DLD1 (cell line): Measurements from ENCODE around the gene MRPS16.

ENCODE experiments used
- in situ Hi-C: cut with HindIII; loops from 2 replicates; pipeline ENCODE4 v1.10.0; 2017; ENCODE audit warnings: low sequenced_read_pairs

MRPS16 gene

DNA sequence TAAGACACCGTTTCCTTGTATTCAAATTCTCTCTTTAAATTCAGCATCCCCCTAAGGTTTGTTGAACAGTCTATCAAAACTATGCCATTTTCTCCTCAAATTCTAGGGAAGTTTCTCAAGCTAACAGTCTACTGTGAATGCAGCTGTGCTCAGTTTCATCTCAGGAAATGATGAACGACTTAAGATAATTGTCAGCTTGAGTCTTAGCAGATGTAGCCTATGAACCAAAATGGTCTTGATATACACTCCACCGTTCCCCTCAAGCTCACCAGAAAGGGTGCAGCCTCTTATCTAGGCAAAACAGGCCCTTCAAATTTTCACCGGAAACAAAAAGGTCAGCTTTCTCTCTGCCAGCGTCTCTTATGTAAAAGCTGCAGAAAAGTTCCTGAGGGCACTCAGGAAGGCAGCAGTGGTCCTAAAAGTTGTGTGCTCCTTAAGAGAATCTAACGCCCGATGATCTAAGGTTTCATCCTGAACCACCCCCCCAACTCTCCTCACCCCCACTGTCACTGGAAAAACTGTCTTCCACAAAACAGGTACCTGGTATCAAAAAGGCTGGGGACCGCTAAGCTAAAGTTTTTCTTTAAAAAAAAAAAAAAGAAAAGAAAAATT, 7.5 kb downstream of the MRPS16 start:
- in situ Hi-C loops = no loop called here

DNA sequence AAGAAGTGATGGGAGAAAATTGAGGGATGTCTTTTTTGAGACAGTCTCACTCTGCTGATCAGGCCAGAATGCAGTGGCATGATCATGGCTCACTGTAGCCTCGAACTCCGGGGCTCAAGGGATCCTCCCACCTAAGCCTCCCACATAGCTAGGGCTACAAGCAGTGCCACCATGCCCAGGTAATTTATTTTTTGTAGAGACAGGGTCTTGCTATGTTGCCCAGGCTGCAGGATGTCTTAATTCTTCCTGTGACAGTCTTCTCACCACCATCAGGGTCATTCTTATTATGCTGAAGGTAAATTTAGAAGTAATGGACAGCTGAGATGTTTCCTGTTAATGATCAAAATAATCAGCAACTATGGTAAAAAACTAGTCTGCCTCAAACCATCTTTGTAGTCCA, 12.5 kb downstream of the MRPS16 start:
- in situ Hi-C loops = no loop called here

DNA sequence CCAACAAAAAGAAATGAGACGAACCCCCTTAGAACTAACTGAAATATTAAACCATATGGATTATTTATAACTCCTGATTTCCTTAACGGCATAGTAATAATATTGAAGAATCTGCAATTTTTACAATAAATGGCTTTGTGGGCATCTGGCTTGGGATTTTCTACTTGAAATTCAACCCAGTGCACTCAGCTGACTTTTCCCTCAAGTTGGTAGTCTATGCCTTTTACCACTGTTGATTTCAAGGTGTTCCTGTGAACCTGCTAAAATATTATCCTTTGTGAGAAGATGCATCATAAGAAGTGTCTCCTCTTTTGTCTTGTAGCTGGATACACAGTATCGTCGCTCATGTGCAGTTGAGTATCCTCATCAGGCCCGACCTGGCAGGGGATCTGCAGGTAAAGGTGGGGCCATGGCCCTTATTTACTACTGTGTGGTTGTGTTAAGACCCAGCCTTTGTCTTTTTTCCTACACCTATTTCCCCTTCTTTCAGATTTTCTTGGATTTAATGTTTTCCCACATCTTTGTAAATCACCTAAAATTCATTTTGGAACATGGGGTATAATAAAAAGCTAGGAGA, 13.4 kb downstream of the MRPS16 start:
- in situ Hi-C loops = no loop called here

DNA sequence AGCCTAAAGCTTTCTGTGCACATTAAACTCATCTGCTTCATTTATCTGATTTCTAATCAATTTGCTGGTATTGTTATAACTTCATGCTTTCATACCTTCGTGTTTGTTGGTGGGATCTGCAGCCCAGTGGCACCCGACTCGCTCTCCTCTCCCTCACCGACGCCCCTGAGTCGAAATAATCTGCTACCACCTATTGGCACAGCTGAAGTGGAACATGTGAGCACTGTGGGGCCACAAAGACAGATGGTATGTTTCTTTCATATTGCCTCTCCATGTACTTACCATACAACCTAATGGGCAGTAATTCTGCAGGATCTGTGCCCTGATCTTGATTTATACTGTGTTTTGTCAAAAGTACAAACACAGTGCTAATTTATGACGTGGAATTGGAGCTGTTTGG, 17.7 kb downstream of the MRPS16 start:
- in situ Hi-C loops = no loop called here

DNA sequence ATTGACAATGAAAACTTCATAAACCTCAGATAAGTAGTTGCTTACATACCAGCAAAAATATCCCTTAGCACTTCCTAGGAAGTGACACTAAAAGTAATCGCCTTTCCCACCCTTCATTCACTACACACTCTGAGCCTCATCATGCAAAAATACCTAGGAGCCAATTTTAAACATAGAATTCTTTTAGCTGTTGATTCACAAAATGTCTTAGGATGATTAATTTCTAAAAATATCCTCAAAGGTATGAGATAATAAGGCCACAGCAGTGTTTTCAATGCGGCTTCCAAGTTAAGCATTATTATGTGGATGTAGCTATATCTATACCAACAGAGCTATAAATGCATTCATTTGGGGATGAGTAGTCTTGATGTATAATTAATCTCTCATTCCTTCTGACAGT, 18.6 kb downstream of the MRPS16 start:
- in situ Hi-C loops = no loop called here

DNA sequence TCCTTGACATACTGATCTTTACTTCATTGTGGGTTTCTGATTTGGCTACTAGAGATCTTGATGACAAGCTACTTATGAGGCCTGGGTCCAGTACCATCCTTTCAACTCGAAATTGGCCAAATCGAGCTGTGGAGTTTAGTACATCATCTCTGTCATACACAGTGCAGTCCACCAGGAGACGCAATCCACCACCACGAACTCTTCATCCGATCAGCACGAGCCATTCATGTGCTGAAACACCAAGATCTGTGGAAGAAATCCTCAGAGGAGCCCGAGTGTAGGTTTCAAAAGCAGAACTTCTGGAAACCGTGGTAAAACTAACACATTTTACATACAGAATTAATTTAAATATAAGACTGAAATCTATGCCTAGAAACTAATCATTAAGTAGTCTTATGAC, 19.6 kb downstream of the MRPS16 start:
- in situ Hi-C loops = no loop called here

DNA sequence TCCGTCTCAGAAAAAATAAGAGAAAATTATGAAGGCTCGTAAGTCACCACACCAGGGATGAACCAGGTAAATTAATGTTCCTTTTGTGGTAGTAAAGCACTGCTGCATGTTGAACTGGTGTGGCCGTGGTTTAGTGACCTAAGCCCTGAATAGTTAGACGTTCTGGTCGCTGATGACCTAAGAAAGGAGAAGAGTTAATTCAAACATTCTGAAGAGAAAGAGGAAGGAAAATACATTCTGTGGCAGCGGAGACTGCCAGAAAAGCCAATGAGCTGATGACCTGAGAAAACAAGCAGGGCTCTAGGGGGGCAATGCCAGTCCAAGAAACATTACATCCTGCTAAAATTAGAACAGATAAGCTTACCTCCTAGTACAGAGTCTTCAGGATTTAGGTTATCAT, 22.9 kb downstream of the MRPS16 start:
- in situ Hi-C loops = no loop called here

DNA sequence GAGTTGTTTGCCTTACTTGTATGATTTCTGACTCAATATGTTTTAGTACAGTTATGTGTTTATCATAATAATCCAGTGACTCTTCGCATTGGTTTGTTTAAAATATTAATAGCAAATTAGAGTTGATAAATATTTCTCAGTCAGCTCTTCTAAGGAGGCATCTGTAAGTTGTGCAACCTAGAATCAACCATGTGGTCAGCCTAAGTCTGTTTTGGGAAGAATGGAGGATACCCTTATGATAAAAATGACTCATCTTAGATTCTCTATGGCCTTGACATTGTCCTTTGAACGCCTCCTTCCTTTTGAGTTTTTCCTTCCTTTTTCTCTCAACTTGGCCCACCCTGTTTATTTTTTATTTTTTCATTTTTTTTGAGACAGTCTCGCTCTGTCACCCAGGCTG, 24.2 kb downstream of the MRPS16 start:
- in situ Hi-C loops = no loop called here

DNA sequence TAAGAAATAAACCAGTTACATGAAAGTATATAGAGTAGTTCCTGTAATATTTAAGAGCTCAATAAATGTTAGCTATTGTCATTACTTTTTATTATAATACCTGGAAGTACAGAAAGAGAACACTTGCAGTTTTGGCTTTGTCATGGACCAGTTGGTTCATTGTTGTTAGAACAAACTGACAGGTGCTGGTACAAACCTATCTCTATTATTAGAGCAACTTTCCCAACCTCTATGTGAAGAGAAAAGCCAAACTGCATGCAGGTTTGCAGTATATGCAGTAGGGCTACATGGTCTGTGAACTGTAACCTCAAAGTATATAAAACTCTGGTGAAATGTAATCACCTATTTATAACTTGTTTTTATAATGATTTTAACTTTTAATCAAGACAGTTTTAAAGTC, 25.8 kb downstream of the MRPS16 start:
- in situ Hi-C loops = no loop called here

DNA sequence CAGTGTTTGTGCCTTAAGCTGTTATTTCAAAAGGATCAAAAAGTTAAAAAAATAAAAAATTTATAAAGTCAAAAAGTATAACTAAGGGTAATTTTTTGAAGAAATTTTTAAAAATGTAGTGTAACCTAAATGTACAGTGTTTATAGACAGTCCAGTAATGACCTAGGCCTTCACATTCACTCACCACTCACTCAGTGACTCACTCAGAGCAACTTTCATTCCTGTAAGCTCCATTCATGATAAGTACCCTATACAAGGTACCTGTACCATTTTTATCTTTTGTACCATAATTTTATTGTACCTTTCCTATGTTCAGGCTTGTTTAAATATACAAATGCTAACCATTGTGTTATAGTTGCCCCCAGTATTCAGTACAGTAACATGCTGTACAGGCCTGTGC, 26.9 kb downstream of the MRPS16 start:
- in situ Hi-C loops = no loop called here

DNA sequence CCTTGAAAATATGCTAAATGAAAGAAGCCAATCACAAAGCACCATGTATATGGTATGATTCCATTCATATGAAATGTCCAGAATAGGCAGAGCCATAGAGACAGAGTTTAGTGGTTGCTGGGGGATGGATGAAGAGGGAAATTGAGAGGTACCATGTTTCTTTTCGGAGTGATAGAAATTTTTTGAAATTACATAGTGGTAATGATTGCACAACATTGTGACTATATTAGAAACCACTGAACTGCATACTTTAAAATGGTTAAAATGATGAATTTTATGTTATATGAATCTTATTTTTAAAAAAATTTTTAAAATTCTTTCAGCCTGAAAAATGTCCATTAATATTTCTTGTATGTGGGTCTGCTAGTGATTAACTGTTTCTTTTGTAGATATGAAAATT, 31.5 kb downstream of the MRPS16 start:
- in situ Hi-C loops = no loop called here

DNA sequence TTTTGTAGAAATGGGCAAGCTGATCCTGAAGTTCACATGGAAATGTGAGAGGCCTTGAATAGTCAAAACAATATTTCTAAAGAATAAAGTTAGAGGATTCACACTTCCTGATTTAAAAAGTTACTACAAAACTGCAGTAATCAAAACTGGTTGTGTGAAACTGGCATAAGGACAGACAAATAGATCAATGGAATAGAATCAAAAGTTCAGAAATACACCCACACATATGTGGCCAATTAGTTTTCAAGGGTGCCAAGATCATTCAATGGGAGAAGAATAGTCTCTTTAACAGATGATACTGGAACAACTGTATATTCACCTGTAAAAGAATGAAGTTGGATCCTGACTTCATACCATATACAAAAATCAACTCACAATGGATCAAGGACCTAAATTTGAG, 33.1 kb downstream of the MRPS16 start:
- in situ Hi-C loops = no loop called here

DNA sequence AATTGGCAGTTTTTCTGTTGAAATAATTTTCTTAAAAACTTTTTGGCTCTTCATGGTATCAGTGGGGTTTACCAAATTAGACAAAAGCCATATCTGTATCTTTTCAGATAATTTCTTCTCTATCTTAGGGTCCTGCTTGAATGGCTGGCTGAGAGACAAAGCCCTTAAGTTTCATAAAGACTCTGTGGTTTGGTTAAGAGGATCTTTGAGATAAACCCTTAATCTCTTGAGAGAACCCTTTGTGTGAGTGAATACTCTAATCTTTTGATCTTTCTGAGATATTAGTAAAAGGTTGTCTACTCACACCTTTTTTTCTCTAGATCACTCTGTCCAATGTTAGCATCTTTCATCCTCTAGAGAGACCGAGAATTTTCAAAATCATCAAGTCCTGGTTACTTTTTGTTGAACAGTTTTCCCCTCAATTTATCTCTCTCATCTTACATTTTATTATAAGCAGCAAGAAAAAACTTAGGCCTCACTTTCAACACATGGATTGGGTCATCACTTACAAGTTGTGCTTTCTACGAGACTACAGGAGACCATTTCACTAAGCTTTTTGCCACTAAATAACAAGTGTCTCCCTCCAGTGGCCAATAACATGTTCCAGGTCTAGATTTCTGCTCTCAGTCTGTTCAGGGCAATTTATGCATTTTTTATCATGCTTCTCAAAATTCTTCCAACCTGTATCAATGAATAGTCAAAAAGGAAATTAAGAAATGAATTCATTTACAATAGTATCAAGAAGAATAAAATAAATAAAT, 33.8 kb downstream of the MRPS16 start:
- in situ Hi-C loops = no loop called here

DNA sequence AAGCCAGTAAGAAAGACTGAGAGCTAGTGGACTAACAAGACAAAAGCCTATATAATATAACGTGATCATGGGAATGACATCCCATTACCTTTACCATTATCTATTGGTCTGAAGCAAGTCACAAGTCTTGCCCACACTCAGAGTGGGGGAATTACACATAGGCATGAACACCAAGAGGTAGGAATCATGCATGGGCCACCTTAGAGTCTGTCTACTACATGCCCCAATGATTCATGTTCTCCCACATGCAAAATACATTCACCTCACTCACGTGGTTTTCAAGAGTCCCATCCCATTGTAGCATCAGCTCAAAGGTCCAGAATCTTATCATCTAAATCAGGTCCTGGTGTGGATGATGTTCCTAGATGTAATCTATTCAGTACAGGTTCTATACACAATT, 34.8 kb downstream of the MRPS16 start:
- in situ Hi-C loops = no loop called here

DNA sequence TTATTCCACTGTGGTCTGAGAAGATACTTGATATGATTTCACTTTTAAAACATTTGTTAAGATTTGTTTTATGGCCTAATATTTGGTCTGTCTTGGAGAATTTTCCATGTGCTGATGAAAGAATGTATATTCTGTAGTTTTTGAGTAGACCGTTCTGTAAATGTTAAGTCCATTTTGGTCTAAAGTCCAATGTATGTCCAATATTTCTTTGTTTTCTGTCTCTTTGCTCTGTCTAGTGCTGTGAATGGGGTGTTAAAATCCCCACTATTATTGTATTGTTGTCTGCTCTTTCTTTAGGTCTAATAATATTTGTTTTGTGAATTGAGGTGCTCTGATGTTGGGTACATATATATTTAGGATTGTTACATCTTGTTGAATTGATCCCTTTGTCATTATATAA, 36.7 kb downstream of the MRPS16 start:
- in situ Hi-C loops = no loop called here

DNA sequence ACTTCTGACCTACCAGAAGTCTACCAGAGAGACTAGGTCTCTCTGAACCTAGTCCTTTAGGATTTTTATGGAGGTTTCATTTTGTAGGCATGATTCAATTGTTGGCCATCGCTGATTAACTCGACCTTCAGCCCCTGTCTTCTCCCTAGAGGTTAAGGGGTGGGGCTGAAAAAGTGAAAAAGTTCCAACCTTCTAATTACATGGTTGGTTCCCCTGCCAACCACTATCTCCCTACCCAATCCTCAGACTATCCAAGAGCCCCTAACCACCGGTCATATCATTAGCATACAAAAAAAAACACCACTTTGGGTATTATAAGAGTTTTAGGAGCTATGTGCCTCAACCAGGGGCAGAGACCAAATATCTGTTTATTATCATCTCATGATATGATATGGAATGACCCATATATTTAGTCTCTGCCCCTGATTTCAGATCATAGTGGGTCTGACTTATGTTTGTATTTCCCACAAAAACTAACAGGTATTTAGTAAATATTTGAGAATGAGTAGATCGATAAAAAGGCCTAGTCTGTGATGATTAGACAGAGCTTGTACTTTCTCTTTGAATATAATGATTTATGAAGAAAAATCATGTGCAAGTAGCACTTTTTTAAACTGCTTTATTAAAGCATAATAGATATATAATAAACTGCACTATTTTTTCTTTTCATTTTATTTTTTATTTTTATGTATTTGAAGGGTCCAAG, 41.2 kb downstream of the MRPS16 start:
- in situ Hi-C loops = no loop called here

DNA sequence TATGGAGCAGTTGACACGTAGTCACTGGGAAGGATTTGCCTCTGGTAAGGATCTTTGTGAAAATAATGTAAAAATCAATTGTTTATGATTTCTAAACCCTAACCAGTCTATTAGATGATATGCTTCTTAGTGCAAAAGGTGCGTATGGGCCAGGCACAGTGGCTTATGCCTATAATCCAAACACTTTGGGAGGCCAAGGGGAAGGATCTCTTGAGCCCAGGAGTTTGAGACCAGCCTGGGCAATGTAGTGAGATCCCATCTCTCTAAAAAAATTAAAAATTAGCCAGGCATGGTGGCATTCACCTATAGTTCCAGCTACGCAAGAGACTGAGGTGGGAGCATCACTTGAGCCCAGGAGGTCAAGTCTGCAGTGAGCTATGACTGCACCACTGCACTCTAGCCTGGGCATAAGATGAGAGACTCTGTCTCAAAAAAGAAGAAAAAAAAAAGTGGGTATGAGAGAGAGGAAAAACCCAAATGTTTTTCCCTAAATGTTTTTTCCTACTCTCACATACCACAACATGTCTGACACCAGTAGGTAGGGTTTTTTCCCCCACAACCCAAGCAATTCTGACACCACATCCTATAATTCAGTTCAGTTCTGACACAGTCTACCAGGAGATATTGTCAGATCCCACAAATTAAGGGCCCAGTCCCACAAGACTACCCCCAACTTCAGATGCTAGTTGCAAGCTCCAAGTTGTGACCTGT, 41.9 kb downstream of the MRPS16 start:
- in situ Hi-C loops = no loop called here

DNA sequence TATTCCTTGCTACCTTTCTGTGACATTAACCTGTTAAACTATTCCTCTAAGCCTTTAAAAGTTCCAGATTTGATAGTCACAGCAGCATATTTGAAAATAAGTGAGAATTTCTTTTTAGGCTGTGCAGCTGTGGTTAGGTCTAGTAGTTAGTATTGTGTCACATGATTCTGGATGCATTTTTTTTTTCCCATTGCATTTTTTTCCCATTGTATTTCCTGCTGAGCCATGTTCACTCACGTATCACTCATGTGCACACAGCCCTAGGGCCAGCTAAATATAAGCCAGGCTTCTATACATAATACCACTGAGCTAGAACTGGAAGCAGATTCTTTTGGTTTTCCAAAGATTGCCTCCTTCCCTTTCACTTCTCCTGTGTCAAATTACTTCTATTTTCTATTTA, 42.7 kb downstream of the MRPS16 start:
- in situ Hi-C loops = no loop called here

DNA sequence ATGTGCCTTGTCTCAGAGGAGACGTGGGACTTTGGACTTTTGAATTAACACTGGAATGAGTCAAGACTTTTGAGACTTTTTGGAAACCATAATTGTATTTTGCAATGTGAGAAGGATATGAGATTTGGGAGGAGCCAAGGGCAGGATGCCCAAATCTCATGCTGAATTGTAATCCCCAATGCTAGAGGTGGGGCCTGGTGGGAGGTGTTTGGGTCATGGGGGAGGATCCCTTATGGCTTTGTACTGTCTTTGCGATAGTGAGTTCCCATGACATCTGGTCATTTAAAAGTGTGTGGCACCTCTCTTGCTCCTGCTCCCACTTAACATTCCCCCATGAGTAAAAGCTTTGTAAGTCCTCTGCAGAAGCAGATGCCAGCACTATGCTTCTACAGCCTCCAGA, 44.6 kb downstream of the MRPS16 start:
- in situ Hi-C loops = no loop called here

DNA sequence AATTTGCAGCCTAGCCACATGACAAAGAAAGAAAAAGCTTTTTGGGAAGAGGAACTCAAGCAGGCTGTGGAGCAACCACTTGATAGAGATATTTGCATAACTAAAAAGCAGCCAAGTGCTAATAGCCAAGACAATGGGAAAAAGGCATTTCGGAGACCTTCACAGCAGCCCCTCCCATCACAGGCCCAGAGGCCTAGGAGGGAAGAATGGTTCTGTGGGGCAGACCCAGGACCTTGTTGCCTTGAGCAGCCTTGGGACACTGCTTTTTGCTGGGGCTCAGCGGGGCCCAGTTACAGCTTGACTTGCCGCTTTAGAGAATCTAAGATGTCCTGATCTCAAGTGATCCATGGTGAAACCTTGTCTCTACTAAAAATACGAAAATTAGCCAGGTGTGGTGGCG, 46.1 kb downstream of the MRPS16 start:
- in situ Hi-C loops = no loop called here

DNA sequence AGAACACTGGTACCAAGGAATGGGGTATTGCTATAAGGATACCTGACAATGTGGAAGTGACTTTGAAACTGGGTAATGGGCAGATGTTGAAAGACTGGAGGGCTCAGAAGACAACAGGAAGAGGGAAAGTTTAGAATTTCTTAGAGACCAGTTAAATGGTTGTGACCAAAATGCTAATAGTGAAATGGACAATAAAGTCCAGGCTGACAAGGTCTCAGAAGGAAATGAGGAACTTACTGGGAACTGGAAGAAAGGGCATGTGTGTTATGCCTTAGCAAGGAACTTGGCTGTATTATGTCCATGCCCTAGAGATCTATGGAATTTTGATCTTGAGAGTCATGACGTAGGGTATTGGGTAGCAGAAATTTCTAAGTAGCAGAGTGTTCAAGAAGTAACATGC, 46.6 kb downstream of the MRPS16 start:
- in situ Hi-C loops = no loop called here
